Mononuclear cell (primary cell): ENCODE data around the gene RNASE4. TPM values are rescaled to one million over a fixed set of nuclear protein-coding genes. Genes with fewer than 3 reads are reported as not detected.
"Not testable (repeated sequence)": the region's sequence is repeated elsewhere in the genome, so short reads cannot be mapped to it uniquely, and the experiment has no call there.

ENCODE experiments used
- H3K27me3 ChIP-seq: 2 replicates; pipeline ENCODE4 v1.6.0; 2011; ENCODE audit warnings: low read length, control low read depth; ENCODE audit not compliant: insufficient read depth
- H3K4me1 ChIP-seq: 2 replicates; pipeline ENCODE4 v1.5.1; 2011; ENCODE audit warnings: mild to moderate bottlenecking, low read length, control low read depth; ENCODE audit not compliant: insufficient read depth
- H3K4me3 ChIP-seq: 2 replicates; pipeline ENCODE4 v1.5.1; 2011; ENCODE audit warnings: mild to moderate bottlenecking, low read length, moderate library complexity
- H3K9me3 ChIP-seq: 2 replicates; pipeline ENCODE4 v1.5.1; 2011; ENCODE audit warnings: low read depth, mild to moderate bottlenecking, control low read depth, low read length
- total RNA-seq: library from RNA; depleted of rRNA; stranded (reverse); fragments of >200 nt; gene quantifications from one replicate; pipeline ENCODE4 v1.2.3, GENCODE V29; 2012

Gene RNASE4
- total RNA-seq, 1 donor = 5.7 TPM

- Histone ChIP-seq H3K4me3 (no peak overlapping the region), H3K27me3 (no peaks in the 10 kb centered on the region), H3K9me3 (no peaks in the 10 kb centered on the region), H3K4me1 (peaks cover 6% of the 10 kb centered on the region)
These were observed 50.1 kb downstream of the RNASE4 start for GRCh38 chr14:20734430-20734806.

- not testable (repeated sequence) for H3K27me3 ChIP-seq, H3K9me3 ChIP-seq, H3K4me3 ChIP-seq, H3K4me1 ChIP-seq
These were observed 53.9 kb downstream of the RNASE4 start for GRCh38 chr14:20738292-20738691.

- Histone ChIP-seq H3K4me1 (no peaks in the 10 kb centered on the region), H3K27me3 (no peaks in the 10 kb centered on the region), H3K4me3 (no peak overlapping the region), H3K9me3 (no peaks in the 10 kb centered on the region)
These were observed 57.8 kb downstream of the RNASE4 start for GRCh38 chr14:20742132-20742531.

- Histone ChIP-seq H3K9me3 (no peaks in the 10 kb centered on the region), H3K4me1 (no peaks in the 10 kb centered on the region), H3K27me3 (no peaks in the 10 kb centered on the region), H3K4me3 (no peak overlapping the region)
These were observed 59.2 kb downstream of the RNASE4 start for GRCh38 chr14:20743556-20743955.

- Histone ChIP-seq H3K4me3 (no peak within 1 kb of the TSS), H3K4me1 (no peaks in the 10 kb centered on the region), H3K9me3 (no peaks in the 10 kb centered on the region), H3K27me3 (no peaks in the 10 kb centered on the region)
These were observed 61.4 kb downstream of the RNASE4 start, which contains the start of gene EDDM3A for GRCh38 chr14:20745571-20746358. TSS of gene EDDM3A (plus strand) at chr14:20745887. CDS start at chr14:20747581, 1,694 bp downstream.

GRCh38 chr14:20746566-20746965 lies 62.2 kb downstream of the RNASE4 start:
- H3K4me3 ChIP-seq = no peak overlapping the region
- no peaks in the 10 kb centered on the region for H3K27me3 ChIP-seq
- no peaks in the 10 kb centered on the region for H3K4me1 ChIP-seq
- no peaks in the 10 kb centered on the region for H3K9me3 ChIP-seq

- H3K4me1 ChIP-seq = no peaks in the 10 kb centered on the region
- H3K4me3 ChIP-seq = no peak overlapping the region
- peaks cover 10% of the 10 kb centered on the region for H3K9me3 ChIP-seq
These were observed 64.1 kb downstream of the RNASE4 start for GRCh38 chr14:20748439-20748838.

GRCh38 chr14:20750194-20750593 lies 65.8 kb downstream of the RNASE4 start:
- Histone ChIP-seq H3K9me3 (peaks cover 10% of the 10 kb centered on the region), H3K4me3 (no peak overlapping the region), H3K4me1 (no peaks in the 10 kb centered on the region), H3K27me3 (no peaks in the 10 kb centered on the region)

More at GRCh38 chr14:20748439-20748838, 64.1 kb downstream of the RNASE4 start:
- H3K27me3 ChIP-seq = no peaks in the 10 kb centered on the region

Other genes starting within 250 kb of the RNASE4 start
- gene KLHL33, start 248.4 kb upstream of the RNASE4 start, total RNA-seq = 0.10 TPM
- 22.4 TPM for gene OSGEP, start 229.7 kb upstream of the RNASE4 start, total RNA-seq
- gene APEX1, start 229.3 kb upstream of the RNASE4 start, total RNA-seq = 42.5 TPM
- 50.7 TPM for gene PIP4P1, start 223.1 kb upstream of the RNASE4 start, total RNA-seq
- gene PNP, start 215.2 kb upstream of the RNASE4 start, total RNA-seq = 144 TPM
- not detected for gene RNASE10, start 179.0 kb upstream of the RNASE4 start, total RNA-seq
- gene RNASE9, start 123.5 kb upstream of the RNASE4 start, total RNA-seq = not detected
- gene RNASE11, start 96.6 kb upstream of the RNASE4 start, total RNA-seq = not detected
- gene RNASE12, start 93.2 kb upstream of the RNASE4 start, total RNA-seq = not detected
- not detected for gene OR6S1, start 42.9 kb upstream of the RNASE4 start, total RNA-seq
- 1.3 TPM for gene ANG, start 4.2 kb downstream of the RNASE4 start, total RNA-seq
- not detected for gene EDDM3A, start 61.3 kb downstream of the RNASE4 start, total RNA-seq
- gene EDDM3B, start 83.8 kb downstream of the RNASE4 start, total RNA-seq = not detected
- gene RNASE6, start 96.7 kb downstream of the RNASE4 start, total RNA-seq = 31.5 TPM
- not detected for gene RNASE1, start 118.3 kb downstream of the RNASE4 start, total RNA-seq
- gene RNASE3, start 206.8 kb downstream of the RNASE4 start, total RNA-seq = 2.2 TPM